ENCODE results near the gene MAGI1. TPM values are rescaled to one million over a fixed set of nuclear protein-coding genes. Genes with fewer than 3 reads are reported as not detected.
"Not testable (repeated sequence)": the region's sequence is repeated elsewhere in the genome, so short reads cannot be mapped to it uniquely, and the experiment has no call there.

The MAGI1 gene
- polyA plus RNA-seq, 1 donor, result 32.7 TPM

GRCh38 chr3:66041116-66041515 lies 2.4 kb upstream of the MAGI1 start:
- no peak for DNase-seq

DNA sequence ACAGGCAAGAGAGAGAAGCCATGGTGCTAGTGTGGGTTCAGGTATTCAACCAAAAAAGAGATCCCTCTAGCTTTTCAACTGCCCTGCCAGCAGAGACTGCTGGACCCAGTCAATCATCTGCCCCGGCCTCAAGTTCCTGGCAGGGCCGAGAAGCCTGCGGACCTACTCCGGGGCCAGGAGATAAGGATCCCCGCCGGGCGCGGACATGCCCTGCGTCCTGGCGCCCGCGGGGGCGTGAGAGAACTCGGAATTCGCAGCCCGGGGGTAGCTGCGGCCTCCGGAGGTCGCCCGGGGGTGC lies 821 bp upstream of the MAGI1 start:
- DNase-seq, result no peak

DNA sequence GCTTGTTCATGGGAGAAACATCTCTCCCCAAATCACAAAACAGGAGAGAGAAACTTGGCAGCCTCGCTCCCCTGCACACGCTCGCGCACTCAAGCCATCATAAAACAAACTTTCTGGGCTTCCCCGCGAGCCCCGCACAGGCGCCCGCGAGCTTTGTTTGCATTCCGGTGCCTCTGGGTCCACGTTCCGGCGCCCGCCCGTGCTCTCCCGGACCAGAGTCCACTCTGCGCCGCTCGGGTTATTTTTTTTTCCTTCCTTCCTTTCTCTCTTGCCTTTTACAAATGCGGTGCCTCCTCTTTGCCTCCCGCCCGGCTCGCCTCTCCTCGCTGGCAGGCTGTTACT lies 363 bp downstream of the MAGI1 start:
- DNase-seq, result no peak

GRCh38 chr3:66037986-66038369 lies 740 bp downstream of the MAGI1 start:
- no peak for DNase-seq

DNA sequence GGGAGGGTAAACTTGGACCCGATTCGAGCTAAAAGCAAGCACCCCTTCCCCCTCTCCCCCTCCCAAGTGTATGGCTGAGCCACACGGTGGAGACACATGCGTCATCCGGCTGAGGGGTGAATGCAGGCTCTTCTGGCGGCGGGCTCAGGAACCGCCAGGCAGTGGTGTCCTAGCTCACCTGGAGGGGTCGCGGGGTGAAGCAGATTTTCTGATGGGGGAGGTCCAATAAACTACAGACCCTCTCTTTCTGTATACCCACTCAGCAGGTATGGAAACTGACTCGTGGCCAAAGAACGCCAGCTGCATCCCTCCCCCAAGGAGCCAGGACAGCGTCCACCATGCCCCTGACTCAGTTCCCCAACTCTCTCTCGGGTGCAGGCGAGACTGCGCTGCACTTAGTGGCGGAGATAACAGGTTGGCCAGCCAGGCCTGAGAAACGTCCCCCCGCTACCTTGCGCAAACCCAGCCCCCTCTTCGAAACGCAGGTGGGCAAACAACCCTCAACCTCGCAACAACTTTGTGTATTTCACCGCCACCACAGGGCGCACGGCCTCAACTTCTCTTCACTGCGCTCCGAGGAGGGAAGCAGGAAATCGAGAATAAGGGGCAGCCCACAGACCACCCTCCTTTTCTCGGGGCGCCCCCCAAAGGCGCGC lies 1.3 kb downstream of the MAGI1 start:
- DNase-seq, result no peak

- no peak for DNase-seq
Observed at GRCh38 chr3:66036586-66037148, 2.1 kb downstream of the MAGI1 start.

DNA sequence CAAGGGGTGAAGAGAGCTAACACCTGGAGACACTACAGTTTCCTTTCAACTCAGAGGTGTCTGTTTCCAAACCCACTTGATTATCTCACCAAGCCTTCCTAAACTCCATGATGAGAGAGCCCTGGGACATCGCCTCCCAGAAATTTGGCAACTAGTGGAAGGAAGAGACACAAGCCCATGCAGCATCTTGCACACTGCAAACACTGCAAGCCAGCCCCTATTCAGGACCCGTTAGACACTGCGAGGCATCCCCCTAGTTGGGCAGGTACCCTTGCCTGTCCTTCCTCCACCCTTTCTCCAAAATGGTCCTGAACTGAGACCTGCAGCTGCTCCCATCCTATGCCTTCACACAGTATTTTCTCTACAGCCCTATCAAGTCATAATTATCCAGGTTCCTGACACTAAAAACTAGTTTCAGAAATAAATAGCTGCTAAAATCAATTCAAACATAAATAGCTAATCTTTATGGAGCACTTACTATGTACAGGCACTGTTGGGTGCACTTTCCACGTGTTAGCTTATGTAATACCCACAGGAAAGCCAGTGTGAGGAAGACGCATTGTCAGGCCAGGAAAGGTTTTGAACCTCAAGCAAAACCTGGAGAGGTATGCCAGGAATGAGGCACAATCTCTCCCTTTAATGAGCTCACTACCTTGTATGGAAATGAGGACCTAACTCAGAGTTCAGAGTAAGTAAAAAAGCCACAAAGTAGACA lies 2.8 kb downstream of the MAGI1 start:
- DNase-seq, result no peak

- no peak for DNase-seq
Observed at GRCh38 chr3:66033241-66034138, 5.2 kb downstream of the MAGI1 start.

GRCh38 chr3:66031102-66031698 lies 7.5 kb downstream of the MAGI1 start:
- no peak for DNase-seq

GRCh38 chr3:66029443-66029842 lies 9.3 kb downstream of the MAGI1 start:
- no peak for DNase-seq

DNA sequence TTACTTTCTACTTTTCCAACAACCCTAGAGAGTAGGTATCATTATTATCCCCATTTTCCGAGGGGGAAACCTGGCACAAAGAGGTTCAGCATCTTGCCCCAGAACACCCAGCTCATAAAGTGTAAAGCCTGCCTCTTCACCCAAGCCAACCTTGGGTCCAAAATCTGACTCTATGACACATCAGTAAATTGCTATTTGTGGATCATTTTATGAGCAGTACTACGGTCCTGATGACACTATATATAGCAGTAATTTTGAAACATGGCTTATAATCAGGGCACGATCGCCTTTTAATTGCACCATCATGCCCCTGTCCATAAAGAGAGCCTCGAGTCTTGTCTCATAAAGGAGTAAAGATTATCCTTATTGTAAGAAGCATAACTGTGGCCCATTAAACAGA lies 9.7 kb downstream of the MAGI1 start:
- no peak for DNase-seq

GRCh38 chr3:66028457-66028856 lies 10.3 kb downstream of the MAGI1 start:
- DNase-seq, result no peak

- not testable (repeated sequence) for DNase-seq
Observed at GRCh38 chr3:66027099-66027498, 11.6 kb downstream of the MAGI1 start.

- DNase-seq, result no peak
Observed at GRCh38 chr3:66023738-66024385, 14.9 kb downstream of the MAGI1 start.

- DNase-seq, result no peak
Observed at GRCh38 chr3:66023229-66023628, 15.5 kb downstream of the MAGI1 start.

DNA sequence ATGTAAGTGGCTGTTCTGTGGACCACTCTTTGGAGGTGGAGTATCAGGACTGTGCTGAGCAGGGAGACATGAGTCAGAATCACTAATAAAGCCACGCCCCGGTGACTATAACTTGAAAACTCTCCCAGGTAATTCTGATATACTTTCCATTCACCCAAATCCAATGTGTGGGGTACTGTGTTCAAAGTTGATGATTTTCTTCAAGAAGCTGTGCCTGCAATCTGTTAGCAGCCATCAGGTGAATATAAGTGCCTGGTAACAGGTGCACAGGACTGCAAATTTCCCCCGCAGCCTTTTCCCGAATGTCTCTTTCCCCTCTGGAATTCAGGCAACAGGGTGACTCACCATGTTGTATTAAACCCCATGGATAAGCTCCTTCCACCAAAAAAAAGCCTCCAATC lies 17.0 kb downstream of the MAGI1 start:
- DNase-seq, result no peak

GRCh38 chr3:66019896-66020295 lies 18.8 kb downstream of the MAGI1 start:
- DNase-seq, result no peak

DNA sequence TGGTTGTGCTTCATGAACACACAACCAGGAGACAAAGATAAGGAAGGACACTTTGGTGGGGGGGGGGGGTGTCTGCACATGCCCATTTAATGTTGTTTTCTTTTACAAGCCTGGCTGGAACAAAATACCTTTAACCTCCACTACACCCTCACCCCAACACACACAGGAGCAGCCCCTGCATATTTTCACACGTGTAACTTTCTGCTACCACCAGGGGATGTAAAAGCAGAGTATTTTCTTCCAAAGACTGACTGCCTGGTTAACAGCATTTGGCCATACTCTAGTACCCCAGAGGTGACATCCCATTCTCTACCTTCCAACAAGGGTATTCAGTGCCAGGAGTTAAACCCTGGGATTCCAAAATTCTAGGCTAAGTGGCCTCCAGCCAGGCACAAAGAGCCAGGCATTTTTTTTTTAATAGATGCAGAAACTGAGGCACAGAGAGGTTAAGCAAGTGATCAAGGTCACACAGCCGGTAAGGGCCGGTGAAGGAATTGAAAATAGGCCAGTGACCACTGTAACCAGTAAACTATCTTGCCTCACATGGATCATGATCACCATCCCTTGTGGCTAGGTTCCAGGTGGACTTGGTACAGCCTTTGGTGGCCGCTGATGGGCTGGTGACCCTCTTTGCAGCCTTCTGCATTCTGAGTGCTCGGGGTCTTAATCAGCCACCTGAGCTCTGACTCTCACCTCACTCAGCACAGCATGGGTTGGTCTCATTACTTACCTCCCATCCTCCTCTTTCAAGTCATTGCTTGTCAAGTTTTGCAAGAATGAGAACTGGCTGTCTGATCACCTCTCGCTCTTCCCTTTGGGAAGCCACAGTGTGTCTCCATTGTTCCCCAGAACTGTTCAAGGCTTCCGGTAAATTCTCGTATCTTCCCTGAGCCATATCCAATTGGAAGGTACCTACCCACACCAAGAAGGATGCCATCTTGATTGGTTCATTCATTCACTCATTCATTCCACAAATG lies 20.4 kb downstream of the MAGI1 start:
- DNase-seq, result no peak

GRCh38 chr3:66017591-66017990 lies 21.1 kb downstream of the MAGI1 start:
- DNase-seq, result no peak

- no peak for DNase-seq
Observed at GRCh38 chr3:66017084-66017483, 21.6 kb downstream of the MAGI1 start.

DNA sequence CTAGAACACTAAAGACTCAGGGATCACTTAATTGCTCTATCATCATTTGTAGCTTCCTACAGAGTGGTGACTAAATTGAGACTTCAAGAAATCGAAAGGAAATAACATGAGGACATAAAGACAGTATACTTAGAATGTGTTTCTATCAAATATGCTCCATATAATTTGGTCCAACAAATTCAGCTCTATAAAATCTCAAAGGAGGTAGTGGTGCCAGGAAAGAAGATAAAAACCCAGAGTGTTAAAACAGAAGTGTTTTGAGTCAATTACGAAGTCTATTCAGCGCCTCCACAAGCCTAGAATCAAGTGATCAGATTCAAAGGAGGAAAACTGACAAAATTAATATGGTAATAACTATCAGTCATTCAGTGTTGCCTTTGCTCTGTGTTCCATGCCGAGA lies 22.9 kb downstream of the MAGI1 start:
- no peak for DNase-seq

Data from left kidney (tissue), 2 donors.